RWPE1 (cell line): ENCODE results near the gene RUNX2.

ENCODE experiments used
- CTCF ChIA-PET: fragments of 350-600 bp; sonication (Branson Sonifier 250); formaldehyde crosslinking; extraction: SDS; loops from one replicate; lab custom pipeline; 2021; lab: Yijun Ruan, JAX
- POLR2A ChIA-PET: fragments of 400-600 bp; formaldehyde crosslinking; extraction: SDS; loops from one replicate; lab custom pipeline; 2020; ENCODE audit warnings: antibody characterized with exemption; ENCODE audit not compliant: low non-redundant PET; lab: Yijun Ruan, JAX
- DNase-seq: peaks from one replicate; pipeline ENCODE4 v3.0.0; 2012; ENCODE audit warnings: low spot score
- H3K27ac ChIP-seq: fragments of 450-650 bp; 2 replicates; pipeline ENCODE4 v1.5.1; 2017
- CTCF ChIP-seq: fragments of 450-650 bp; conservative IDR thresholded peaks from 2 replicates; pipeline ENCODE4 v1.5.1; 2017; ENCODE audit warnings: low read depth, mild to moderate bottlenecking

The RUNX2 gene

GRCh38 chr6:45472382-45472781, 144.3 kb downstream of the RUNX2 start:
- CTCF ChIA-PET, result interaction anchor here (0.7 to 0.8 kb wide), 2 partner anchors 774 to 963 kb away, joined by 3 read pairs; no protein-coding TSS in a partner anchor
- no peak overlapping the region for H3K27ac ChIP-seq
- POLR2A ChIA-PET, result no interaction called here
- TF ChIP-seq CTCF, result no peak
- DNase-seq, result no peak

- ChIA-PET CTCF (interaction anchor here (0.8 kb wide), 1 partner anchor 773 kb away, joined by 3 read pairs; no protein-coding TSS in a partner anchor), POLR2A (no interaction called here)
- no peak for TF ChIP-seq CTCF
- H3K27ac ChIP-seq, result no peak overlapping the region
- no peak for DNase-seq
Measured at GRCh38 chr6:45473121-45473993, 145.2 kb downstream of the RUNX2 start.

- POLR2A ChIA-PET, result no interaction called here
- TF ChIP-seq CTCF, result no peak
- CTCF ChIA-PET, result interaction anchor here (0.6 to 0.7 kb wide), 2 partner anchors 9 to 19 kb away, joined by 3 read pairs; no protein-coding TSS in a partner anchor
- no peak overlapping the region for H3K27ac ChIP-seq
- DNase-seq, result no peak
Measured at GRCh38 chr6:45474376-45474775, 146.2 kb downstream of the RUNX2 start.

GRCh38 chr6:45476341-45476740, 148.2 kb downstream of the RUNX2 start:
- no peak for DNase-seq
- no peak overlapping the region for H3K27ac ChIP-seq
- POLR2A ChIA-PET, result no interaction called here
- TF ChIP-seq CTCF, result no peak
- CTCF ChIA-PET, result no interaction called here

GRCh38 chr6:45477278-45477677, 149.1 kb downstream of the RUNX2 start:
- CTCF ChIA-PET, result no interaction called here
- no peak for DNase-seq
- no peak for TF ChIP-seq CTCF
- no peak overlapping the region for H3K27ac ChIP-seq
- POLR2A ChIA-PET, result no interaction called here

GRCh38 chr6:45477790-45478189, 149.7 kb downstream of the RUNX2 start:
- ChIA-PET POLR2A (no interaction called here), CTCF (interaction anchor here (1.0 kb wide), 1 partner anchor 237 kb away, joined by 3 read pairs; no protein-coding TSS in a partner anchor)
- H3K27ac ChIP-seq, result no peak overlapping the region
- no peak for DNase-seq
- TF ChIP-seq CTCF, result no peak
